Mammary epithelial cell (primary cell): ENCODE measurements around the gene TGM3.

Experiments
- EZH2 ChIP-seq: IDR thresholded peaks from 2 replicates; pipeline ENCODE4 v1.6.1; 2012; ENCODE audit warnings: low read length, inconsistent platforms, borderline replicate concordance
- TF ChIP-seq, protein P1 (sequence below), 2 donors: IDR thresholded peaks in 1 of 2; conservative IDR thresholded peaks in 1 of 2; 2 replicates each; pipeline ENCODE4 v1.5.1; 2011 to 2012; ENCODE audit warnings: inconsistent platforms in 2 of 2, low read length in 2 of 2, mild to moderate bottlenecking in 2 of 2, control low read depth in 1 of 2, low read depth in 1 of 2; ENCODE audit not compliant: insufficient read depth in 1 of 2; ENCODE audit errors: extremely low read depth in 1 of 2

DNA sequence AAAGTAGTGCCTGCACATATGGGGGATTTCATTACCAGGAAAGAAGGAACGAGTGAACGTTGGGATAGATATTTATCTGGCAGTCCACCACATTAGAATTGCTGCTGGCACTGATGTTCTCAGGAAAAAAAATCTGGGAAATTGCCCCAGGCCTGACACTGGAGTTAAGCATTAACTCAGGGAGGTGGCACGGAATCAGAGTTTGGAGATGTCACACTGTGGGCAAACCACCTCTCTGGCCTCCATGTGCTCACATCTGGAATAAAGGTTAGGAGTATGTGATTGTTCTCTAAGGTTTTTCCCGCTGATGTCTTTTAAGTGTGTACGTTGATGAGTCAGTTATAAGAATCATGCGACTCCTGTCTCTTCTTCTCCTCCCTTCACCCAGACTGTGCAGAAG lies 7.9 kb downstream of the TGM3 start:
- TF ChIP-seq, protein P1, sequence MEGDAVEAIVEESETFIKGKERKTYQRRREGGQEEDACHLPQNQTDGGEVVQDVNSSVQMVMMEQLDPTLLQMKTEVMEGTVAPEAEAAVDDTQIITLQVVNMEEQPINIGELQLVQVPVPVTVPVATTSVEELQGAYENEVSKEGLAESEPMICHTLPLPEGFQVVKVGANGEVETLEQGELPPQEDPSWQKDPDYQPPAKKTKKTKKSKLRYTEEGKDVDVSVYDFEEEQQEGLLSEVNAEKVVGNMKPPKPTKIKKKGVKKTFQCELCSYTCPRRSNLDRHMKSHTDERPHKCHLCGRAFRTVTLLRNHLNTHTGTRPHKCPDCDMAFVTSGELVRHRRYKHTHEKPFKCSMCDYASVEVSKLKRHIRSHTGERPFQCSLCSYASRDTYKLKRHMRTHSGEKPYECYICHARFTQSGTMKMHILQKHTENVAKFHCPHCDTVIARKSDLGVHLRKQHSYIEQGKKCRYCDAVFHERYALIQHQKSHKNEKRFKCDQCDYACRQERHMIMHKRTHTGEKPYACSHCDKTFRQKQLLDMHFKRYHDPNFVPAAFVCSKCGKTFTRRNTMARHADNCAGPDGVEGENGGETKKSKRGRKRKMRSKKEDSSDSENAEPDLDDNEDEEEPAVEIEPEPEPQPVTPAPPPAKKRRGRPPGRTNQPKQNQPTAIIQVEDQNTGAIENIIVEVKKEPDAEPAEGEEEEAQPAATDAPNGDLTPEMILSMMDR (conservative IDR thresholded peaks at IDR 0.05 in 1 of 2, IDR thresholded peaks at IDR 0.05 in 1 of 2; ENCODE audit: extremely low read depth in 1 of 2, insufficient read depth in 1 of 2, low read depth in 1 of 2, low read length in 2 of 2), result no peak
- no peak for TF ChIP-seq EZH2
